AG04449 (cell line): ENCODE data around the gene SLC32A1.

ENCODE experiments used
- CTCF ChIA-PET: fragments of 350-600 bp; formaldehyde crosslinking; extraction: SDS; loops from one replicate; lab custom pipeline; 2021; ENCODE audit warnings: antibody characterized with exemption; lab: Yijun Ruan, JAX
- POLR2A ChIA-PET: fragments of 400-600, 350-600 bp; formaldehyde crosslinking; extraction: SDS; loops from one replicate; lab custom pipeline; 2020; ENCODE audit warnings: antibody characterized with exemption, inconsistent platforms; lab: Yijun Ruan, JAX
- DNase-seq: peaks from one replicate; pipeline ENCODE4 v3.0.0-alpha.2; 2010; ENCODE audit warnings: low read depth, low spot score
- H3K4me3 ChIP-seq: 2 replicates; pipeline ENCODE4 v1.5.1; 2011; ENCODE audit warnings: low read depth, mild to moderate bottlenecking, control low read depth, low read length
- TF ChIP-seq, protein P1 (sequence below): IDR thresholded peaks from one replicate; pipeline ENCODE4 v1.5.1; 2011; ENCODE audit warnings: mild to moderate bottlenecking, moderate library complexity, low read length, control low read depth, inconsistent platforms; ENCODE audit not compliant: insufficient read depth; ENCODE audit errors: missing control alignments

Gene SLC32A1, protein sequence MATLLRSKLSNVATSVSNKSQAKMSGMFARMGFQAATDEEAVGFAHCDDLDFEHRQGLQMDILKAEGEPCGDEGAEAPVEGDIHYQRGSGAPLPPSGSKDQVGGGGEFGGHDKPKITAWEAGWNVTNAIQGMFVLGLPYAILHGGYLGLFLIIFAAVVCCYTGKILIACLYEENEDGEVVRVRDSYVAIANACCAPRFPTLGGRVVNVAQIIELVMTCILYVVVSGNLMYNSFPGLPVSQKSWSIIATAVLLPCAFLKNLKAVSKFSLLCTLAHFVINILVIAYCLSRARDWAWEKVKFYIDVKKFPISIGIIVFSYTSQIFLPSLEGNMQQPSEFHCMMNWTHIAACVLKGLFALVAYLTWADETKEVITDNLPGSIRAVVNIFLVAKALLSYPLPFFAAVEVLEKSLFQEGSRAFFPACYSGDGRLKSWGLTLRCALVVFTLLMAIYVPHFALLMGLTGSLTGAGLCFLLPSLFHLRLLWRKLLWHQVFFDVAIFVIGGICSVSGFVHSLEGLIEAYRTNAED

GRCh38 chr20:38723848-38724625, at the start of gene SLC32A1:
Gene SLC32A1, plus strand, starts transcription at chr20:38724486. Its CDS starts 239 bp downstream, at chr20:38724725.
- ChIA-PET POLR2A (no interaction called here), CTCF (interaction anchor here (0.7 to 2.9 kb wide), 4 partner anchors 9 to 1625 kb away, joined by 3 to 8 read pairs (median 4); no protein-coding TSS in a partner anchor)
- TF ChIP-seq, protein P1, sequence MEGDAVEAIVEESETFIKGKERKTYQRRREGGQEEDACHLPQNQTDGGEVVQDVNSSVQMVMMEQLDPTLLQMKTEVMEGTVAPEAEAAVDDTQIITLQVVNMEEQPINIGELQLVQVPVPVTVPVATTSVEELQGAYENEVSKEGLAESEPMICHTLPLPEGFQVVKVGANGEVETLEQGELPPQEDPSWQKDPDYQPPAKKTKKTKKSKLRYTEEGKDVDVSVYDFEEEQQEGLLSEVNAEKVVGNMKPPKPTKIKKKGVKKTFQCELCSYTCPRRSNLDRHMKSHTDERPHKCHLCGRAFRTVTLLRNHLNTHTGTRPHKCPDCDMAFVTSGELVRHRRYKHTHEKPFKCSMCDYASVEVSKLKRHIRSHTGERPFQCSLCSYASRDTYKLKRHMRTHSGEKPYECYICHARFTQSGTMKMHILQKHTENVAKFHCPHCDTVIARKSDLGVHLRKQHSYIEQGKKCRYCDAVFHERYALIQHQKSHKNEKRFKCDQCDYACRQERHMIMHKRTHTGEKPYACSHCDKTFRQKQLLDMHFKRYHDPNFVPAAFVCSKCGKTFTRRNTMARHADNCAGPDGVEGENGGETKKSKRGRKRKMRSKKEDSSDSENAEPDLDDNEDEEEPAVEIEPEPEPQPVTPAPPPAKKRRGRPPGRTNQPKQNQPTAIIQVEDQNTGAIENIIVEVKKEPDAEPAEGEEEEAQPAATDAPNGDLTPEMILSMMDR: no peak
- no peak for DNase-seq
- no peak within 1 kb of the TSS for H3K4me3 ChIP-seq

DNA sequence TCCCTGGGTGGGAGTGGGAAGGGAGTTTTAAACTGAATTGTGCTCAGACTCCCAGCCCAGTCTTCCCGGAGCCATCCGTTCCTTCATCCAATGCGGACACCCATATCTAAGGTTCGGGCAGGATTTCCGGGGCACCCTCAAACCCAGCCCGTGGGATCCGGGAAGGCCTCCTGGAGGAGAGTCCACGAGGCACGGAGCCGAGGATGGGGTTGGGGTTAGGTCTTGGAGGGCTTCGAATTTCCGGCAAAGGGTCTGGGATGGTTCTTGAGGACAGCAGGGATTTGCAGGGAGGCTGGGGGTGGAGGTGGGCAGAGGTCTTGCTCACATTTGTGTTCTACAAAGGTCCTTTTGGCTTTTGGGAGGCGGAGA, 49.5 kb upstream of the SLC32A1 start:
- ChIA-PET CTCF (no interaction called here), POLR2A (no interaction called here)
- TF ChIP-seq, protein P1: no peak
- H3K4me3 ChIP-seq: peak overlapping the region; percentile 42
- no peak for DNase-seq

DNA sequence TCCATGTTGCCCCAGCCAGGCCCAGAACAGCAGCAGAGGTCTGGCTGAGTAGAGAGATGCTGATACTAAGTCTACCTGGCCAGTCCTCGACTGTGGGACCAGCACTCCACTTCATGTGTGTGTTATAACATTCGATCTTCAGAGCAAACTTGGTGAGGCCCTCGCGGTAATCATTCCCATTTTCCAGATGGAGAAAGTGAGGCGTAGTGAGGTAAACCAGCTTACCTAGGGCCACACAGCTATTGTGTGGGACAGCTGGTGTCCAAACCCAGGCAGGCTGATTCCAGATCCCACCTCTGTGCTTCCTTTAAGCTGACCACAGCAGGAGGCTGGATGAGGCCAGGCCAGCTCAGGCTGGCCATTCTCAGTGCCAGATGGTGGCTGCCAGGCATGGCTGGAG, 47.7 kb upstream of the SLC32A1 start:
- TF ChIP-seq, protein P1: no peak
- POLR2A ChIA-PET: no interaction called here
- no peak for DNase-seq
- CTCF ChIA-PET: no interaction called here
- H3K4me3 ChIP-seq: no peak overlapping the region

GRCh38 chr20:38680500-38681306, 43.6 kb upstream of the SLC32A1 start:
- ChIA-PET POLR2A (no interaction called here), CTCF (interaction anchor here (1.0 kb wide), 1 partner anchor 22 kb away, joined by 3 read pairs; no protein-coding TSS in a partner anchor)
- H3K4me3 ChIP-seq: no peak overlapping the region
- no peak for DNase-seq
- TF ChIP-seq, protein P1: no peak

DNA sequence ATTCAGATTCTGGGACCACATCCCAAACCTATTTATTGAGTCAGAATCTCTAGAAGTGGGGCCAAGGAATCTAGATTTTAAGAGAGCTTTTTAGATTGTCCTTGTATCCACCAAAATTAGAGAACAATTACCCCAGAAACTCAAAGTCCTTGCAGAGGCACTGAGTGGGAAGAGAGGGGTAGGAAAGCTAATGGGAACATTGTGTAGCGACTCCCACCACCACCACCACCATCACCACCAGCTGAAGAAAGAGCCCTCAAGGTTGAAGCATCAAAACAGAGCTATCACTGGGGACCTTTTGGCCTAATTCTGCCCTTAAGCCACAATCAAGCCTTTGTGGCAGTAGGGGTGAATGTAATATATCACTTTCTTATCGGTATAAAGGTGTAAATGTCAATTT, 39.0 kb upstream of the SLC32A1 start:
- ChIA-PET CTCF (interaction anchor here (0.7 kb wide), 1 partner anchor 48 kb away, joined by 3 read pairs; no protein-coding TSS in a partner anchor), POLR2A (no interaction called here)
- TF ChIP-seq, protein P1: no peak
- DNase-seq: no peak
- no peak overlapping the region for H3K4me3 ChIP-seq
